T-cell (primary cell): ENCODE results near the gene ASGR1. TPM values are rescaled to one million over a fixed set of nuclear protein-coding genes. Genes with fewer than 3 reads are reported as not detected.

Experiments
- ATAC-seq, 4 experiments: fragments of 200-7000 bp in 3 of 4; fragments of 150-1000 bp in 1 of 4; cut with Tn5 transposase; replicated peaks in 1 of 4; 1 replicate in 3 of 4; 2 replicates in 1 of 4; pipeline ENCODE4 v1.10.0; 2021; ENCODE audit warnings: moderate library complexity in 3 of 4, mild to moderate bottlenecking in 2 of 4, moderate number of reproducible peaks in 1 of 4
- CTCF ChIA-PET, 2 donors: fragments of 300-600 bp; sonication (Branson Sonifier 250); formaldehyde crosslinking; loops; one replicate each; lab custom pipeline; 2022; ENCODE audit warnings: antibody characterized with exemption in 2 of 2; lab: Charles Lee
- POLR2A ChIA-PET, 2 donors: fragments of 300-600 bp; sonication (Branson Sonifier 250); formaldehyde crosslinking; loops; one replicate each; lab custom pipeline; 2022; ENCODE audit warnings: antibody characterized with exemption in 2 of 2; lab: Charles Lee
- DNase-seq, 35 experiments: peaks; one replicate each; pipeline versions ENCODE4 v3.0.0 to v3.0.0-alpha.2; 2013 to 2023
- H3K27ac ChIP-seq: one replicate; pipeline ENCODE4 v1.5.1; 2013; ENCODE audit warnings: low read length
- H3K27me3 ChIP-seq, 2 experiments: replicated peaks in 1 of 2; 1 replicate in 1 of 2; 2 replicates in 1 of 2; pipeline versions ENCODE4 v1.6.1 to v1.7.0; 2013; ENCODE audit warnings: low read length in 1 of 2, mixed read lengths in 1 of 2; ENCODE audit not compliant: control insufficient read depth in 2 of 2, insufficient read depth in 2 of 2; ENCODE audit errors: extremely low read depth in 1 of 2
- H3K36me3 ChIP-seq, 2 donors: 1 replicate in 1 of 2; 2 replicates in 1 of 2; pipeline versions ENCODE4 v1.6.1 to v1.7.0; 2013; ENCODE audit warnings: low read length in 1 of 2; ENCODE audit not compliant: control insufficient read depth in 2 of 2, insufficient read depth in 1 of 2; ENCODE audit errors: extremely low read depth in 1 of 2
- H3K4me1 ChIP-seq, 2 experiments: 1 replicate in 1 of 2; 2 replicates in 1 of 2; pipeline versions ENCODE4 v1.6.1 to v1.7.0; 2013; ENCODE audit warnings: low read length in 2 of 2, mixed read lengths in 1 of 2; ENCODE audit not compliant: insufficient read depth in 2 of 2, control insufficient read depth in 1 of 2; ENCODE audit errors: extremely low read depth in 1 of 2
- H3K4me3 ChIP-seq, 2 donors: 1 replicate in 1 of 2; 2 replicates in 1 of 2; pipeline versions ENCODE4 v1.5.1 to v1.7.0; 2013; ENCODE audit warnings: mild to moderate bottlenecking in 2 of 2, low read length in 1 of 2, moderate library complexity in 1 of 2; ENCODE audit not compliant: control insufficient read depth in 1 of 2; ENCODE audit errors: extremely low read depth in 1 of 2
- H3K9me3 ChIP-seq: 2 replicates; pipeline ENCODE4 v1.7.0; 2013
- H3K27ac Mint-ChIP-seq, 2 donors: one replicate each; pipeline ENCODE4 v1.8.0; 2020 to 2021; ENCODE audit warnings: mild to moderate bottlenecking in 2 of 2, mixed read lengths in 2 of 2
- H3K27me3 Mint-ChIP-seq, 2 donors: one replicate each; pipeline ENCODE4 v1.8.0; 2021 to 2022; ENCODE audit warnings: mixed read lengths in 2 of 2
- H3K36me3 Mint-ChIP-seq: one replicate; pipeline ENCODE4 v1.8.0; 2021; ENCODE audit warnings: mixed read lengths
- H3K4me1 Mint-ChIP-seq, 3 donors: one replicate each; pipeline ENCODE4 v1.8.0; 2020 to 2022; ENCODE audit warnings: mixed read lengths in 3 of 3, mild to moderate bottlenecking in 1 of 3
- H3K4me3 Mint-ChIP-seq, 3 donors: one replicate each; pipeline ENCODE4 v1.8.0; 2020 to 2022; ENCODE audit warnings: mild to moderate bottlenecking in 3 of 3, mixed read lengths in 3 of 3, moderate library complexity in 3 of 3
- H3K9me3 Mint-ChIP-seq, 3 donors: one replicate each; pipeline ENCODE4 v1.8.0; 2020 to 2022; ENCODE audit warnings: mixed read lengths in 3 of 3
- WGBS: methylation state at CpG from one replicate; pipeline ENCODE4 v1.1.5; 2013; ENCODE audit warnings: missing lambda C conversion rate; ENCODE audit not compliant: insufficient coverage; 5-methylcytosine and 5-hydroxymethylcytosine counted together
- total RNA-seq, 35 experiments: library from RNA in 6 of 35; stranded (reverse) in 6 of 35; fragments of 120-200 nt in 1 of 35; gene quantifications; one replicate each; pipeline versions ENCODE4 v1.2.1 to v1.2.4 and lab custom pipeline; 2013 to 2026

Gene ASGR1
- total RNA-seq, 5 donors from 2014 or later (not counting 1 experiment from before 2014, with no cell fraction given): 0.60 to 1.8 (median 0.82) TPM

GRCh38 chr17:7224110-7224509 lies 44.9 kb upstream of the ASGR1 start:
- Histone ChIP-seq H3K4me3 (no peak overlapping the region), H3K36me3 (peaks cover 15 to 75% of the 10 kb centered on the region in 2 donors), H3K27me3 (no peaks in the 10 kb centered on the region), H3K9me3 (no peaks in the 10 kb centered on the region), H3K4me1 (peaks cover 9 to 23% of the 10 kb centered on the region in 2 experiments), H3K27ac (no peak overlapping the region)
- no peak for ATAC-seq
- H3K9me3 Mint-ChIP-seq: no peaks in the 10 kb centered on the region
- no peak for DNase-seq
- peaks cover 17 to 24% (median 23%) of the 10 kb centered on the region in 3 donors for H3K4me1 Mint-ChIP-seq
- 98% methylated on average over 8 of the region's 10 CpGs for WGBS
- no peaks in the 10 kb centered on the region for H3K27me3 Mint-ChIP-seq
- H3K27ac Mint-ChIP-seq: no peak overlapping the region
- H3K36me3 Mint-ChIP-seq: peaks cover 18% of the 10 kb centered on the region
- ChIA-PET CTCF (no interaction called here), POLR2A (interaction anchor here in 1 of 2 donors (0.7 kb wide), 1 partner anchor 20 kb away, joined by 3 read pairs; no protein-coding TSS in a partner anchor)
- H3K4me3 Mint-ChIP-seq: no peak overlapping the region

GRCh38 chr17:7223375-7223774 lies 44.2 kb upstream of the ASGR1 start:
- Histone ChIP-seq H3K36me3 (peaks cover 11 to 68% of the 10 kb centered on the region in 2 donors), H3K27me3 (no peaks in the 10 kb centered on the region), H3K4me1 (peaks cover 16 to 30% of the 10 kb centered on the region in 2 experiments), H3K27ac (no peak overlapping the region), H3K9me3 (no peaks in the 10 kb centered on the region), H3K4me3 (no peak overlapping the region)
- Mint-ChIP-seq H3K4me1 (peaks cover 25 to 30% (median 30%) of the 10 kb centered on the region in 3 donors), H3K36me3 (peaks cover 16% of the 10 kb centered on the region), H3K27ac (no peak overlapping the region), H3K4me3 (no peak overlapping the region), H3K27me3 (no peaks in the 10 kb centered on the region), H3K9me3 (no peaks in the 10 kb centered on the region)
- WGBS: 91% methylated on average over 4 of the region's 4 CpGs
- DNase-seq (no peak), ATAC-seq (no peak)
- ChIA-PET CTCF (interaction anchor here in 1 of 2 donors (0.6 kb wide), 1 partner anchor 9 kb away, joined by 3 read pairs; no protein-coding TSS in a partner anchor), POLR2A (no interaction called here)

- no peak for DNase-seq
- CTCF ChIA-PET: no interaction called here
- Mint-ChIP-seq H3K27me3 (no peaks in the 10 kb centered on the region), H3K27ac (no peak overlapping the region), H3K4me3 (no peak overlapping the region), H3K4me1 (peaks cover 29 to 35% (median 31%) of the 10 kb centered on the region in 3 donors), H3K9me3 (no peaks in the 10 kb centered on the region), H3K36me3 (peaks cover 13% of the 10 kb centered on the region)
- WGBS: 95% methylated on average over 6 of the region's 7 CpGs
- no peak overlapping the region for H3K27ac ChIP-seq
- no peaks in the 10 kb centered on the region for H3K27me3 ChIP-seq
- POLR2A ChIA-PET: no interaction called here
- no peak for ATAC-seq
- peaks cover 20 to 34% of the 10 kb centered on the region in 2 experiments for H3K4me1 ChIP-seq
- no peak overlapping the region for H3K4me3 ChIP-seq
- H3K9me3 ChIP-seq: no peaks in the 10 kb centered on the region
- peaks cover 11 to 64% of the 10 kb centered on the region in 2 donors for H3K36me3 ChIP-seq
These were observed 43.8 kb upstream of the ASGR1 start for GRCh38 chr17:7222972-7223292.

- Histone ChIP-seq H3K4me3 (no peak overlapping the region), H3K4me1 (peaks cover 20 to 39% of the 10 kb centered on the region in 2 experiments), H3K27me3 (no peaks in the 10 kb centered on the region), H3K27ac (no peak overlapping the region), H3K36me3 (peaks cover 8 to 59% of the 10 kb centered on the region in 2 donors), H3K9me3 (no peaks in the 10 kb centered on the region)
- 91% methylated on average over 12 of the region's 15 CpGs for WGBS
- H3K27me3 Mint-ChIP-seq: no peaks in the 10 kb centered on the region
- H3K4me1 Mint-ChIP-seq: peaks cover 35 to 39% (median 35%) of the 10 kb centered on the region in 3 donors
- H3K9me3 Mint-ChIP-seq: no peaks in the 10 kb centered on the region
- ATAC-seq: no peak
- ChIA-PET POLR2A (no interaction called here), CTCF (interaction anchor here in 1 of 2 donors (1.1 kb wide), 1 partner anchor 10 kb away, joined by 3 read pairs; no protein-coding TSS in a partner anchor)
- peaks cover 11% of the 10 kb centered on the region for H3K36me3 Mint-ChIP-seq
- no peak for DNase-seq
- H3K4me3 Mint-ChIP-seq: no peak overlapping the region
- H3K27ac Mint-ChIP-seq: peak overlapping the region in 1 of 2 donors; percentile 18
These were observed 43.2 kb upstream of the ASGR1 start for GRCh38 chr17:7222093-7222971.

- H3K27ac Mint-ChIP-seq: peak overlapping the region; percentile 90 to 92
- DNase-seq: no peak
- ChIA-PET CTCF (interaction anchor here in 1 of 2 donors (0.5 to 1.7 kb wide), 10 partner anchors 11 to 377 kb away, joined by 3 to 12 read pairs (median 4); partner anchors contain the start of genes GABARAP, PHF23 and TMEM102), POLR2A (no interaction called here)
- WGBS: 89% methylated on average over 8 of the region's 10 CpGs
- ATAC-seq: no peak
- Histone ChIP-seq H3K27me3 (no peaks in the 10 kb centered on the region), H3K27ac (no peak overlapping the region), H3K4me1 (peaks cover 25 to 46% of the 10 kb centered on the region in 2 experiments), H3K9me3 (no peaks in the 10 kb centered on the region), H3K4me3 (no peak overlapping the region), H3K36me3 (peaks cover 7 to 50% of the 10 kb centered on the region in 2 donors)
- H3K4me3 Mint-ChIP-seq: peak overlapping the region; percentile 36 to 91 (median 90)
- no peaks in the 10 kb centered on the region for H3K27me3 Mint-ChIP-seq
- peaks cover 39 to 44% (median 40%) of the 10 kb centered on the region in 3 donors for H3K4me1 Mint-ChIP-seq
- peaks cover 11% of the 10 kb centered on the region for H3K36me3 Mint-ChIP-seq
- no peaks in the 10 kb centered on the region for H3K9me3 Mint-ChIP-seq
These were observed 42.3 kb upstream of the ASGR1 start for GRCh38 chr17:7221278-7222092.
